HL-60 (cell line): Measurements from ENCODE around the gene ARHGAP32.

Experiments used
- DNase-seq, 2 experiments: peaks; one replicate each; pipeline ENCODE4 v3.0.0-alpha.2; 2010 to 2020; ENCODE audit warnings: low read depth in 1 of 2, low spot score in 1 of 2
- H3K27ac ChIP-seq: fragments of 250-450 bp; sonication (Bioruptor Pico); replicated peaks from 2 replicates; pipeline ENCODE4 v1.5.1; 2020; ENCODE audit warnings: mild to moderate bottlenecking, moderate library complexity
- H3K27me3 ChIP-seq: fragments of 250-450 bp; sonication (Bioruptor Pico); 2 replicates; pipeline ENCODE4 v1.5.1; 2021; ENCODE audit warnings: mild to moderate bottlenecking, moderate library complexity; ENCODE audit not compliant: insufficient read depth, poor library complexity, severe bottlenecking
- H3K4me3 ChIP-seq: replicated peaks from 2 replicates; pipeline ENCODE4 v1.5.1; 2011; ENCODE audit warnings: mild to moderate bottlenecking, control low read depth, low read length; ENCODE audit not compliant: insufficient read depth
- CTCF ChIP-seq: IDR thresholded peaks from one replicate; pipeline ENCODE4 v1.5.1; 2011; ENCODE audit warnings: low read length, control low read depth, inconsistent platforms; ENCODE audit not compliant: insufficient read depth
- GABPA ChIP-seq: IDR thresholded peaks from 2 replicates; pipeline ENCODE4 v1.6.1; 2012; ENCODE audit warnings: low read depth
- POLR2AphosphoS5 ChIP-seq: IDR thresholded peaks from 2 replicates; pipeline ENCODE4 v1.6.1; 2012; ENCODE audit warnings: low read depth
- REST ChIP-seq: IDR thresholded peaks from 2 replicates; pipeline ENCODE4 v1.6.1; 2012; ENCODE audit warnings: low read depth; ENCODE audit not compliant: insufficient replicate concordance
- SPI1 ChIP-seq: IDR thresholded peaks from 2 replicates; pipeline ENCODE4 v1.6.1; 2012; ENCODE audit warnings: low read depth, mild to moderate bottlenecking, borderline replicate concordance

Gene ARHGAP32

DNA sequence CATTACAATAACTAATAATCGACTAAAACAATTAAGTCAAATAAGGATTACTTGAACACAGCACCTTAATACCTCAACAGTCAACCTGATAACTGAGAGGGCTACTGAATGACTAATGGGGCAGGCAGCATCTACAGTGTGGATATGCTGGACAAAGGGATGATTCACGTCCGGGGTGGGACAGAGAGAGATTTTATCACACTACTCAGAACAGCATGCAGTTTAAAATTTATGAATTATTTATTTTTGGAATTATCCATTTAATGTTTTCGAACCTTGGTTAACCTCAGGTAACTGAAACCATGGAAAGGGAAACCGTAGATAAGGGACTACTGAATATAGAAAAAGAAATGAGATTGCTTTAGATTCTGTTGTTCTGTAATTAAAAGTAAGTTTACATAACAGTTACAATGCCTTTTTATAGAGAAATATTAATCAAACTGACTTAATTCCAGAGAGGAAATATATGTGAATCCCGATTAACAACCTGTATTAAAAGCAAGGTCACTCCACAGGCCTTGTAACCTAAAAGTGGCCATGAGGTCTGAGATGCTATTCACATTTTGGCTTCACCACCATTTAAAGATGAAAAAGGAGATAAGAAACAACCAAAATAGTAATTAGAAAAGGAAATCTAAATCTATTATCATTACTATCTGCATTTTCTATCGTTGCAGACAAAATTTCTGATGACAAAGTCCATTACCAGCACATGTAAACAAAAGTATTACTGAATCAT lies 130.5 kb downstream of the ARHGAP32 start:
- no peak for DNase-seq
- Histone ChIP-seq H3K27me3 (no peaks in the 10 kb centered on the region), H3K27ac (no peak overlapping the region), H3K4me3 (no peak overlapping the region)
- TF ChIP-seq SPI1 (no peak), REST (no peak), CTCF (no peak), POLR2AphosphoS5 (no peak), GABPA (no peak)

- no peak for DNase-seq
- Histone ChIP-seq H3K27ac (no peak overlapping the region), H3K4me3 (no peak overlapping the region), H3K27me3 (no peaks in the 10 kb centered on the region)
- TF ChIP-seq SPI1 (no peak), GABPA (no peak), POLR2AphosphoS5 (no peak), REST (no peak), CTCF (no peak)
Measured at GRCh38 chr11:129056916-129057315, 135.2 kb downstream of the ARHGAP32 start.

- Histone ChIP-seq H3K27me3 (no peaks in the 10 kb centered on the region), H3K27ac (no peak overlapping the region), H3K4me3 (no peak overlapping the region)
- TF ChIP-seq POLR2AphosphoS5 = no peak
- TF ChIP-seq REST = no peak
- TF ChIP-seq GABPA = no peak
- TF ChIP-seq CTCF = no peak
- TF ChIP-seq SPI1 = no peak
- no peak for DNase-seq
Measured at GRCh38 chr11:129055196-129055595, 136.9 kb downstream of the ARHGAP32 start.
